ENCODE measurements around the gene DENND1A. TPM values are rescaled to one million over a fixed set of nuclear protein-coding genes. Genes with fewer than 3 reads are reported as not detected.

DENND1A gene
- total and polyA plus RNA-seq, 4 donors = 7.9 to 22.0 (median 13.9) TPM

DNA sequence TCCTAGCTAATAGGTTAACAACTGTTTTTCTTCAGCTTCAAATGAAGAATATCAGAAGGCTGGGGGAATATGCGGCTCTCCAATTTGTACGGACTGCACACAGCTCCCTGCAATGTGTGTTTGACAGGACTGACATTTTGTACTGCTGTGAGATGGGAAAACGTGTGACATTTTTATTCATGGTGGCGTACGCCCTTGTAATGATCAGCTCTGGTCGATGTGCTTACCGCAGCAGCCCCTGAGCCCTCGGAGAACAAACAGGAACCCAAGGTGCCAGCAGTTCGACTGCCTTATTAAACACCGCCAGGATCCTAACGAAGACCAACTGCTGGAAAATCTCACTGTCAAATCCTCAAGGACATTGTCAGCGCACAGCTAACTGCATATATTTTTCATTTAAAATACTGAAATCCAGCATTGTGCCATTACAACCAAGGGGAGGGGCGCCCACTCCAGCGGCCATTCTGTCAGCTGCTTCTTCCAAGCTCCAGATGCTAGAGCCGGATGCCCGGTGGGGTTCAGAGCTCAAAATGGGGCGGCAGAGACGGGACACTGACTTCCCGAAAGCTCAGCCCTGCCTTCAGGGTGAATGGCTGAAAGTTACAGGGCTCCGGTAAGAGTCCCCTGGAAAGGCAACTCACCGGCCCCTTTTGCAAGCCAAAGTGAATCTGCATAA is 507.2 kb downstream of the DENND1A start:
- no peaks in the 10 kb centered on the region for H3K9me3 ChIP-seq (ENCODE audit: control insufficient read depth in 4 of 4, low read length in 3 of 4)
- peaks cover 0 to 15% (median 7%) of the 10 kb centered on the region in 4 donors for H3K36me3 ChIP-seq (ENCODE audit: control insufficient read depth in 4 of 4, insufficient read depth in 3 of 4, low read depth in 1 of 4, low read length in 3 of 4)
- 95% methylated on average over 21 of the region's 21 CpGs for WGBS
- no peaks in the 10 kb centered on the region for H3K4me1 ChIP-seq (ENCODE audit: control insufficient read depth in 4 of 4, insufficient read depth in 4 of 4, low read length in 3 of 4)
- H3K27ac ChIP-seq (ENCODE audit: low read depth in 1 of 2, low read length in 2 of 2) = no peak overlapping the region
- TF ChIP-seq, protein P1, sequence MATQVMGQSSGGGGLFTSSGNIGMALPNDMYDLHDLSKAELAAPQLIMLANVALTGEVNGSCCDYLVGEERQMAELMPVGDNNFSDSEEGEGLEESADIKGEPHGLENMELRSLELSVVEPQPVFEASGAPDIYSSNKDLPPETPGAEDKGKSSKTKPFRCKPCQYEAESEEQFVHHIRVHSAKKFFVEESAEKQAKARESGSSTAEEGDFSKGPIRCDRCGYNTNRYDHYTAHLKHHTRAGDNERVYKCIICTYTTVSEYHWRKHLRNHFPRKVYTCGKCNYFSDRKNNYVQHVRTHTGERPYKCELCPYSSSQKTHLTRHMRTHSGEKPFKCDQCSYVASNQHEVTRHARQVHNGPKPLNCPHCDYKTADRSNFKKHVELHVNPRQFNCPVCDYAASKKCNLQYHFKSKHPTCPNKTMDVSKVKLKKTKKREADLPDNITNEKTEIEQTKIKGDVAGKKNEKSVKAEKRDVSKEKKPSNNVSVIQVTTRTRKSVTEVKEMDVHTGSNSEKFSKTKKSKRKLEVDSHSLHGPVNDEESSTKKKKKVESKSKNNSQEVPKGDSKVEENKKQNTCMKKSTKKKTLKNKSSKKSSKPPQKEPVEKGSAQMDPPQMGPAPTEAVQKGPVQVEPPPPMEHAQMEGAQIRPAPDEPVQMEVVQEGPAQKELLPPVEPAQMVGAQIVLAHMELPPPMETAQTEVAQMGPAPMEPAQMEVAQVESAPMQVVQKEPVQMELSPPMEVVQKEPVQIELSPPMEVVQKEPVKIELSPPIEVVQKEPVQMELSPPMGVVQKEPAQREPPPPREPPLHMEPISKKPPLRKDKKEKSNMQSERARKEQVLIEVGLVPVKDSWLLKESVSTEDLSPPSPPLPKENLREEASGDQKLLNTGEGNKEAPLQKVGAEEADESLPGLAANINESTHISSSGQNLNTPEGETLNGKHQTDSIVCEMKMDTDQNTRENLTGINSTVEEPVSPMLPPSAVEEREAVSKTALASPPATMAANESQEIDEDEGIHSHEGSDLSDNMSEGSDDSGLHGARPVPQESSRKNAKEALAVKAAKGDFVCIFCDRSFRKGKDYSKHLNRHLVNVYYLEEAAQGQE (IDR thresholded peaks at IDR 0.05) = no peak
- TF ChIP-seq HNF4G (IDR thresholded peaks at IDR 0.05) = no peak
- no peak for TF ChIP-seq FOXA1 (IDR thresholded peaks at IDR 0.05)
- no peak for TF ChIP-seq RXRA (IDR thresholded peaks at IDR 0.05)
- no peak for TF ChIP-seq JUND (IDR thresholded peaks at IDR 0.05)
- no peak for TF ChIP-seq NR2F2 (IDR thresholded peaks at IDR 0.05)
- TF ChIP-seq EGR1 (IDR thresholded peaks at IDR 0.05; ENCODE audit: low read depth in 2 of 2) = no peak
- no peak for TF ChIP-seq TAF1 (conservative IDR thresholded peaks at IDR 0.05)
- TF ChIP-seq SP1 (IDR thresholded peaks at IDR 0.05) = no peak
- no peak for TF ChIP-seq YY1 (IDR thresholded peaks at IDR 0.05)
- TF ChIP-seq HNF4A (conservative IDR thresholded peaks at IDR 0.05) = no peak
- TF ChIP-seq, protein P2, sequence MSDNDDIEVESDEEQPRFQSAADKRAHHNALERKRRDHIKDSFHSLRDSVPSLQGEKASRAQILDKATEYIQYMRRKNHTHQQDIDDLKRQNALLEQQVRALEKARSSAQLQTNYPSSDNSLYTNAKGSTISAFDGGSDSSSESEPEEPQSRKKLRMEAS (IDR thresholded peaks at IDR 0.05) = no peak
- TF ChIP-seq GABPA (IDR thresholded peaks at IDR 0.05 in 1 of 2, conservative IDR thresholded peaks at IDR 0.05 in 1 of 2) = no peak
- TF ChIP-seq, protein P3, sequence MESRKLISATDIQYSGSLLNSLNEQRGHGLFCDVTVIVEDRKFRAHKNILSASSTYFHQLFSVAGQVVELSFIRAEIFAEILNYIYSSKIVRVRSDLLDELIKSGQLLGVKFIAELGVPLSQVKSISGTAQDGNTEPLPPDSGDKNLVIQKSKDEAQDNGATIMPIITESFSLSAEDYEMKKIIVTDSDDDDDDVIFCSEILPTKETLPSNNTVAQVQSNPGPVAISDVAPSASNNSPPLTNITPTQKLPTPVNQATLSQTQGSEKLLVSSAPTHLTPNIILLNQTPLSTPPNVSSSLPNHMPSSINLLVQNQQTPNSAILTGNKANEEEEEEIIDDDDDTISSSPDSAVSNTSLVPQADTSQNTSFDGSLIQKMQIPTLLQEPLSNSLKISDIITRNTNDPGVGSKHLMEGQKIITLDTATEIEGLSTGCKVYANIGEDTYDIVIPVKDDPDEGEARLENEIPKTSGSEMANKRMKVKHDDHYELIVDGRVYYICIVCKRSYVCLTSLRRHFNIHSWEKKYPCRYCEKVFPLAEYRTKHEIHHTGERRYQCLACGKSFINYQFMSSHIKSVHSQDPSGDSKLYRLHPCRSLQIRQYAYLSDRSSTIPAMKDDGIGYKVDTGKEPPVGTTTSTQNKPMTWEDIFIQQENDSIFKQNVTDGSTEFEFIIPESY (IDR thresholded peaks at IDR 0.05) = no peak
- TF ChIP-seq, protein P4, sequence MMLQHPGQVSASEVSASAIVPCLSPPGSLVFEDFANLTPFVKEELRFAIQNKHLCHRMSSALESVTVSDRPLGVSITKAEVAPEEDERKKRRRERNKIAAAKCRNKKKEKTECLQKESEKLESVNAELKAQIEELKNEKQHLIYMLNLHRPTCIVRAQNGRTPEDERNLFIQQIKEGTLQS (IDR thresholded peaks at IDR 0.05) = no peak
- no peak for TF ChIP-seq RAD21 (IDR thresholded peaks at IDR 0.05)
- H3K4me3 ChIP-seq (ENCODE audit: low read depth in 1 of 3, low read length in 3 of 3) = no peak overlapping the region
- no peaks in the 10 kb centered on the region for H3K27me3 ChIP-seq (ENCODE audit: control insufficient read depth in 4 of 4, insufficient read depth in 4 of 4, low read length in 3 of 4)
- no peak overlapping the region for H3K9ac ChIP-seq (ENCODE audit: low read depth in 1 of 2, low read length in 2 of 2)
- no peak for DNase-seq (ENCODE audit: low spot score)

DNA sequence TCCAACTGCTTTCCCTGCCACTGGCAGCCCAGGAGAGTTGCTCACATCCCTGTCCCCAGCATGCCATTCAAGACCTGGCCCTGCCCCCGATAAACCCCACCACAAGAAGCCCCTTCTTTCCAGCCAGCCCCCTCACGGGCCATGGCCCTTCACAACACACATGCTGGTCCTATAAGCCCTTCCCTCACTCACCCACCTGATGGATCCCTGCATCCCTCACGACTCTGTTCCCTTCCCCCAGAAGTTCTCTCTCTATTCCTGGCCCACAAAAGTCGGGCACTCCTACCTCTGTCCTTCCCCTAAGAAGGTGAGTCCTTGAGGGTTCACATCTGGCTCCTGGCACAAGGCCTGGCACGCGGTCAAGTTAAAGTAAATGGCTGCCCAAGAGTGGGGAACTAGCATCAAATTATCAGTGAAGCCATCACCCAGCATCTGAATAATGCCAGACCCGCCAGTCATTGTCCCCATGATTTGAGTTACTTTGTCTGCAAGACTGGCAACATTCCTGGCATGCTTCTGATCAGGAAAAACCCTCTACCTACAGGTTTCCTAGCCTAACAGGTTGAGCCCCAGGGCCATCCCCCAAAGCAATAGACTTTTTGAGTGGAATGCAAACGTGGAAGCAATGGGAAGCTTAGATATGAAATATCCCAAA is 508.0 kb downstream of the DENND1A start:
- DNase-seq (ENCODE audit: low spot score) = no peak
- Histone ChIP-seq H3K9ac (ENCODE audit: low read depth in 1 of 2, low read length in 2 of 2) (no peak overlapping the region), H3K27ac (ENCODE audit: low read depth in 1 of 2, low read length in 2 of 2) (no peak overlapping the region), H3K27me3 (ENCODE audit: control insufficient read depth in 4 of 4, insufficient read depth in 4 of 4, low read length in 3 of 4) (no peaks in the 10 kb centered on the region), H3K9me3 (ENCODE audit: control insufficient read depth in 4 of 4, low read length in 3 of 4) (no peaks in the 10 kb centered on the region), H3K4me3 (ENCODE audit: low read depth in 1 of 3, low read length in 3 of 3) (no peak overlapping the region), H3K36me3 (ENCODE audit: control insufficient read depth in 4 of 4, insufficient read depth in 3 of 4, low read depth in 1 of 4, low read length in 3 of 4) (peaks cover 0 to 15% (median 5%) of the 10 kb centered on the region in 4 donors), H3K4me1 (ENCODE audit: control insufficient read depth in 4 of 4, insufficient read depth in 4 of 4, low read length in 3 of 4) (no peaks in the 10 kb centered on the region)
- no peak for TF ChIP-seq JUND (IDR thresholded peaks at IDR 0.05)
- TF ChIP-seq YY1 (IDR thresholded peaks at IDR 0.05) = no peak
- TF ChIP-seq SP1 (IDR thresholded peaks at IDR 0.05) = no peak
- TF ChIP-seq FOXA1 (IDR thresholded peaks at IDR 0.05) = no peak
- TF ChIP-seq HNF4A (conservative IDR thresholded peaks at IDR 0.05) = no peak
- TF ChIP-seq, protein P3 (IDR thresholded peaks at IDR 0.05) = no peak
- WGBS = 94% methylated on average over 8 of the region's 8 CpGs
